G401 (cell line): ENCODE results near the gene PRR3. TPM values are rescaled to one million over a fixed set of nuclear protein-coding genes. Genes with fewer than 3 reads are reported as not detected.
A peak's percentile ranks its signal among the peaks of the same experiment; 100 is the strongest.
"Not testable (repeated sequence)": the region's sequence is repeated elsewhere in the genome, so short reads cannot be mapped to it uniquely, and the experiment has no call there.

ENCODE experiments used
- DNase-seq: peaks from one replicate; pipeline ENCODE4 v3.0.0-alpha.2; 2015; ENCODE audit warnings: low spot score
- in situ Hi-C: cut with HindIII; loops from 2 replicates; pipeline ENCODE4 v1.10.0; 2016; ENCODE audit warnings: low sequenced_read_pairs, mixed read lengths
- total RNA-seq: library from RNA; depleted of rRNA; stranded (reverse); fragments of >200 nt; shearing (Covaris generic); gene quantifications from 2 replicates; pipeline ENCODE4 v1.2.3, GENCODE V29; 2014; rRNA removed

The PRR3 gene, protein sequence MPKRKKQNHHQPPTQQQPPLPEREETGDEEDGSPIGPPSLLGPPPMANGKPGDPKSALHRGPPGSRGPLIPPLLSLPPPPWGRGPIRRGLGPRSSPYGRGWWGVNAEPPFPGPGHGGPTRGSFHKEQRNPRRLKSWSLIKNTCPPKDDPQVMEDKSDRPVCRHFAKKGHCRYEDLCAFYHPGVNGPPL
- total RNA-seq, result 3.4 and 5.9 TPM in 2 replicates

DNA sequence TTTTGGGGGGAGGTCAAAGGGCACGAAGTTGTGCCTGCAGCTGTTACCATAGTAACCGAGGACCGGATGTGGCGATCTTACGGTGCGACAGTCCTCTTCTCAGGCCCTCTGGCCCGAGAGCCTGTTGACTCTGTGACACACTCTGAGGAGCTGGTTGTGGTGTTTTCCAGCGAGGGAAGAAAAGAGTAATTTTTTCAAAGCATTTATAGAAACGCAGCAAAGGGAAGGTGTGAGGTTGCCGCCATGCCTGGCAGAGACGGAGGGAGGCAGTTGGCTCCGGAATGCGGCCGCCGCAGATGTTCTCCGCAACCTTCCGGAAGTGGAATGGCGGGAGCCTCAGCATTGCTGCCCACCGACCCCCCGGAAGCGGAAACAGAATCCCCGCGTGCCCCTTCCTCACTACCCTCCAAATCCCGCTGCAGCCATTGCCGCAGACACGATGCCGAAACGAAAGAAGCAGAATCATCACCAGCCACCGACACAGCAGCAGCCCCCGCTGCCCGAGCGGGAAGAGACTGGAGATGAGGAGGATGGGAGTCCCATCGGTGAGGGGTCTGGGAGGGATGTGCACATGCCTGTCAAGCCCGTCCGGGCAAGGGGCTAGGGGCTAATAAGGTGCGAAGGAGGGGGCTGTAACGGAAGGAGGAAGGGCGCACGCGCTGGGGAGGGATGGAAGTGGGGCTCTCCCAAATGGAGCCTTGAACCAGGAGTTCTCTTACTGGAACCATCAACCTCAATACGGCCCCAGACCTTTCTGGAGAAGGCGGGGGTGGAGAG is at the start of gene PRR3:
Gene PRR3, plus strand, starts transcription at position 390 of the 777 bp plus-strand sequence. Its CDS starts 50 bp downstream, at position 440.
- in situ Hi-C loops, result no loop called here
- peak; percentile 90 for DNase-seq

DNA sequence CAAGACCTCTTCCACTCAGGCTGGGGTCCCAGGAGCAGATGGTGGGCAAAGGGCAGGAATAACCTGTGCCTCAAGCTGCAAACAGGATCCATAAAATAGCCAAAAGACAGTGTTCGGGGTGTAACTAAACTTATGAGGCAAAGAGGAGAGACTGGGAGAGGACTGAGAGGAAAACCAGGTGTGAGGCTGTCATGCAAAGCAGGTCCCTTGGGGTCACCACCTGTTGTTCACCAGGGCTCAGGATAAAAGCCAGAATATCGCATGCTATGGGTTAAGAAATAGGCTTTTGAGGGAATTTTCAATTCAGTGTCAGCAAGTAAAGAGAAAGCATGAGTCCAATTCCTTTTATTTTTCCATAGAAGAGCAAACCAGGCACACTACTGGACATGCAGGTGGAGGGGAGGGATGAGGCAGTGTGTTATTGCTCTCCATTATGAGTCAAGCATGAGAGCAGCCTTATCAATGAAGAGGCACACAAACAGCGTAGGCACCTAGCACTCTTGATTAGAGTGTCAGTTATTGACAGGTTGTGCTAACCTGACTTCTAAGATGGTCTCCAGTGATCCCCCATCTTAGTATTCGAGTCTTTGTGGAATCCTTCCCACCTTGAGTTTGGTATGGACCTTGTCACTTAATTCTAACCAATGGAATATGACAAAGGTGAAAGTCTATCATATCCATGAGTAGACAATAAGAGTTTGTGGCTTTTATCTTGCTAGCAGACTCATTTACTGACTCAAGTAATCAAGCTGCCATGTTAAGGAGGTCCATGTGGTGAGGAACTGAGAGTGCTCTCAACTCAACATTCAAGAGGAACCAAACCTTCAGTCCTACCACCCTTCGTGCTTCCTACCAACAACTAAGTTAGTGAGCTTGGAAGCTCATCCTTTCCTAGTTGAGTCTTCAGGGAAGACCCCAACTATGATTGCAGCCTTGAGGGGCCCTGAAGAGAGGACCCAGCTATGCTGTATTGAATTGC is 49.0 kb upstream of the PRR3 start:
- in situ Hi-C loops, result no loop called here

DNA sequence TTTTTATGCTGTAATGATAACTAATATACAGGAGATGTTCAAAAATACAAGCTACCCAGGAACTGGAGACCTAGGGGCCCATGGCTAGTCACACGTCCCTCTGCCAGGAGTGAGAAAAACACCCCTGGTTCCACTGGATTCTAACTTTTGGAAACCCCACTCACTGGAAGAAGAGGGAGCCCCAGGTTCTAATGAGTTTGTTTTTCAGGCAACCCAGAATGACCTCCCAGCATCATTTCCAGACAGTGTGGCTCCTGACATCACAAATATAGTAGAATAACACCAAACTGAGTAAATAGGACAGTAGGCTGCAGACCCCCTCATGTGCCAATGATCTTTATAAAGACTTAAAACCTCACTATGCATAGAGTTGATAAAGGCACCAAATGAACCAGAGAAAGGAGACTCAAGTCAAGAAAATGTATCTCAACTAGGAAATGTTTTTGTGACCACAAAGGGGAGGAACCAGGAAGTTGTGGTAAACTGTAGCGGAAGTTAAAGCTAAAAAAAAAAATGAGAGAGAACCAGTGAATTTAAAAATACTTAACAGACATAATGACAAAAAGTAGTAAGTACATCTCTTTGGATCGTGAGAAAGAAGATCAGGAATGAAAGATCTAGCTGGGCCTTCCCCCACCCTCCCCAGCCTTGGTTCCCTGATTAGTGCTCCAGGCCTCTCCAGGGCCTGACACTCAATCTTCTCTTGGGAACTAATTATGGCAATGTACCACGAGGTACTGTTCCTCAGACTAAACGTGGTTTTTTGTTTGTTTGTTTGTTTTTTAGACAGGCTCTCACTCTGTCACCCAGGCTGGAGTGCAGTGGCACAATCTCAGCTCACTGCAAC is 48.0 kb upstream of the PRR3 start:
- no peak for DNase-seq
- in situ Hi-C loops, result no loop called here

More for the DNA sequence above, 49.0 kb upstream of the PRR3 start:
- DNase-seq, result no peak

DNA sequence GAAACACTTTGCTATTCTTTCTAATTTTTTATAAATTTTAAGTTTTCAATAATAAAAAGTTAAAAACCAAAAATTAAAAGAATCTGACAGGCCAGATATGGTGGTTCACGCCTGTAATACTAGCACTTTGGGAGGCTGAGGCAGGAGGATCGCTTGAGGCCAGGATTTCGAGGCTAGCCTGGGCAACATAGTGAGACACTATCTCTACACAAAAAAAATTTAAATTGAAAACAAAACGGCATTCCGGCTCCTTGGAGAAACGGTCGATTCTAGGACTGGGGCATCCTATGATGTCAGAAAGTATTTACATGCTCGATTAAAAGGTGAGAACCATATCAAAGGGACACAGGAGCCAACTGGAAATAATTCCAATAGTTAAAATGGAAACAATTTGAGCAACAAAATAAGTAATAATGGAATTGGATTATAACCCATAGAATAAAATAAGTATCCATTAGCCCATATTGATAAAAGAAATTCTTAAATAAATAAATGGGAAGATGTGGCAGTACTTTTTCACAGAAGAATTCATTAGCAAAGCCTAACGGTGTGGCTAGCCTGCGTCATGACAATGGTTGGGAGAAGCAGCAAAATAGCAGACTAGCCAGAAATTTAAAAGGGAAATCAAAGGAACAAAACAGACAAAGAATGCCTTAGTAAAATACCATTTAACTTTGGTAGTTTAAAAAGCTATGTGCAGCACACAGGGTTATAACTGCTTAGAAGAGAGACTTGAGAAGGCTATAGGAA is 46.5 kb upstream of the PRR3 start:
- in situ Hi-C loops, result no loop called here
- no peak for DNase-seq

DNA sequence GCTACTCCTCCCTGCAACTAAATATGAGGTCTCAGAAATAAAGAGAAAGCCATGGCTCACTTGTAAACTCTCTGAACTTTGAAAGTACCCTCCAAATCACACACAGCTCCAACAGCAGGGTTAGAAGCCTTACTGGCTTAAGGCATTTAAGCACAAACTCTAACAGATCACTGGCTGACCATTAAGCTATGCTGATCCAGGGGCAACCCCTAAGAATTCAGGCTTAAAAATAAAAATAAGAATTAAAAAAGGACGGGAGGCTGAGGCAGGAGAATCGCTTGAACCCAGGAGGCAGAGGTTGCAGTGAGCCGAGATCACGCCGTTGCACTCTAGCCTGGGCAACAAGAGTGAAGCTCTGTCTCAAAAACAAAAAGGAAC is 45.9 kb upstream of the PRR3 start:
- in situ Hi-C loops, result no loop called here
- no peak for DNase-seq

DNA sequence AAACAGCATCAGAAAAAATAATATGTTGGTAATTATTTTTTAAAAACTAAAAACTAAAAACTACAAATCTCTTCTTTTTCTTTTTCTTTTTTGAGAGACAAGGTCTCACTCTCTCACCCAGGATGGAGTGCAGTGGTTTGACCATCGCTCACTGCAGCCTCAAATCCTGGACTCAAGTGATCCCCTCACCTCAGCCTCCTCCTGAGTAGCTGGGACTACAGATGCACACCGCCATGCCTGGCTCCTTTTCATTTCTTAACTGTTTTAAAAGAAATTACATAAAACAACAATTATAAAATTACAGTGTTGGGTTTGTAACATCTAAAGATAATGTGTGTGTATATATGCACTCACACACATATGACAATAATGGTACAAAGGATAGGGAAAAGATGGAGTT is 43.6 kb upstream of the PRR3 start:
- no peak for DNase-seq
- in situ Hi-C loops, result no loop called here

DNA sequence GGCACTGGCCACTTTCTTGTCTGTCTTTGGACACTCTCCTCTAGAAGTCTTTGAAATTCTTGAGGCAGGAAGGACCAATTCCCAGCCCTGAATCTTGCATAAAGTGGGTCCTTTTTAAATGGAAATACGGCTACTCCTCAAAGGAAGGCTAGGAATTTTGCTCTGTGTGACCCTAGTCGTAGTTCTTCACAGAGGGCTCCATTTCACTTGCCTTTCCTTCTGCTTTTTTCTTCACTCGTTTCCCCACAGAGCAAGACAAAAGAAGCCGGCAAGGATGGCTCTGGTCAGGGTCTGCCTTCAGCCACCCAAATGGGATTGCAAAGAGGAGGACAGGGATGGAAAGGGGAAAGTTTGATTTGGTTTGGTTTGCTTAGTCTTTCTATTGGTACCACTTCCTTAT is 42.0 kb upstream of the PRR3 start:
- no peak for DNase-seq
- in situ Hi-C loops, result no loop called here

DNA sequence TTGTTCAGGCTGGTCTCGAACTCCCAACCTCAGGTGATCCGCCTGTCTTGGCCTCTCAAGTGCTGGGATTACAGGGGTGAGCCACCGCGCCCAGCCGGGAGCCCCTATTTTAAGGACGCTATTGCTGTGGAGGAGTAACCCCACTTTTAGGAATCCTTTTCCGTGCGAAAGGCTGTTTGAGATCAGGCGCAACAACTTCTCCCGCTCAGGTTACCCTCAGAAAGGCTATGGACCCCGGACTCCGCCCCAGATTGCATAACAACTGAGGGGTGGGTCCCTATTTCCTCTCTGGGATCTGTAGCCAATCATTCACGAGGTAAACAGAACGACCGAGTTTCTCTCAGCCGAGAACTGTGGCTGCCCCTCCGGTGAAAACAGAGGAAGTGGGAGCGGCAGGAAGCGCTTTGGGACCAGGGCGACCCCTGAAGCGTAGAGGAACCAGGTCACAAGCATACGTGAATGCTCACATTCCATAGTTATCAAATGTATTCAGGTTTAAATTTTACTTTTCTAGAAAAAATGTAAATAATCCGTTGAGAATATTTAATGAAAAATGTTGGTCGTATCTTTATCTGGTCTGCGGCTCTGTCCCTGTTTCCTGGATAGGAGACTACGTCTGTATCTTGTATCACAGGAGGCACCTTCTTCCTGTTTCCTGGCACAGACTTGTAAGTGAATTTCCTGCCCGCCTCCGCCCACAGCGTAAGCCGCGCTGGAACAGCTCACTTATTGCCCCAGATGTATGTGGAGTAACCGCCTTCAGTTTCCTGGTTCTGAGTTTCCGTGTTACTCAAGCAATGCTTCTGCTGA is 40.9 kb upstream of the PRR3 start:
- DNase-seq, result peak; percentile 23
- in situ Hi-C loops, result no loop called here

DNA sequence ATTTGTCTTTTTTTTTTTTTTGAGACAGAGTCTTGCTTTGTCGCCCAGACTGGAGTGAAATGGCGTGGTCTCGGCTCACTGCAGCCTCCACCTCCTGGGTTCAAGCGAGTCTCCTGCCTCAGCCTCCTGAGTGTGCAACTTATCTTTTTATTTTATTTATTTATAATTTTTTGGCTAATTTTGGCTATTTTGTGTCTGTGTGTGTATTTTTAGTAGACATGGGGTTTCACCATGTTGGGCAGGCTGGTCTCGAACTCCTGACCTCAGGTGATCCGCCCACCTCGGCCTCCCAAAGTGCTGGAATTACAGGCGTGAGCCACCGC is 40.4 kb upstream of the PRR3 start:
- in situ Hi-C loops, DNase-seq: not testable (repeated sequence)

DNA sequence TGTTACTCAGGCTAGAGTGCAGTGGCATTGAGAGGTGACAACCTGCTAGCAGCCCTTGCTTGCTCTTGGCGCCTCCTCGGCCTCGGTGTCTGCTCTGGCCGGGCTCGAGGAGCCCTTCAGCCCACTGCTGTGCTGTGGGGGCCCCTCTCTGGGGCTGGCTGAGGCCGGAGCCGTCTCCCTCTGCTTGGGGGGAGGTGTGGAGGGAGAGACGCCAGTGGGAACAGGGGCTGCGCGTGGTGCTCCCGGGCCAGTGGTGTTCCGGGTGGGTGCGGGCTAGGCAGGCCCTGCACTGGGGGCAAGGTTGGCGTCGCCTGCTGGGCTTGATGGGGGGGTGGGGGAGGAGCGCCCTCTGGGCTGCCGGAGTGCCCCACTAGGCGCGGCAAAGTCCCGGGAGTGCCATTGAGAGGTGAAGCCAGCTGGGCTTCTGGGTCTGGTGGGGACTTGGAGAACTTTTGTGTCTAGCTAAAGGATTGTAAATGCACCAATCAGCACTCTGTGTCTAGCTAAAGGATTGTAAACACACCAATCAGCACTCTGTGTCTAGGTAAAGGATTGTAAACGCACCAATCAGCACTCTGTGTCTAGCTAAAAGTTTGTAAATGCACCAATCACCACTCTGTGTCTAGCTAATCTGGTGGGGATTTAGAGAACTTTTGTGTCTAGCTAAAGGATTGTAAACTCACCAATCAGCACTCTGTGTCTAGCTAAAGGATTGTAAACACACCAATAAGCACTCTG is 39.2 kb upstream of the PRR3 start:
- in situ Hi-C loops, result not testable (repeated sequence)

DNA sequence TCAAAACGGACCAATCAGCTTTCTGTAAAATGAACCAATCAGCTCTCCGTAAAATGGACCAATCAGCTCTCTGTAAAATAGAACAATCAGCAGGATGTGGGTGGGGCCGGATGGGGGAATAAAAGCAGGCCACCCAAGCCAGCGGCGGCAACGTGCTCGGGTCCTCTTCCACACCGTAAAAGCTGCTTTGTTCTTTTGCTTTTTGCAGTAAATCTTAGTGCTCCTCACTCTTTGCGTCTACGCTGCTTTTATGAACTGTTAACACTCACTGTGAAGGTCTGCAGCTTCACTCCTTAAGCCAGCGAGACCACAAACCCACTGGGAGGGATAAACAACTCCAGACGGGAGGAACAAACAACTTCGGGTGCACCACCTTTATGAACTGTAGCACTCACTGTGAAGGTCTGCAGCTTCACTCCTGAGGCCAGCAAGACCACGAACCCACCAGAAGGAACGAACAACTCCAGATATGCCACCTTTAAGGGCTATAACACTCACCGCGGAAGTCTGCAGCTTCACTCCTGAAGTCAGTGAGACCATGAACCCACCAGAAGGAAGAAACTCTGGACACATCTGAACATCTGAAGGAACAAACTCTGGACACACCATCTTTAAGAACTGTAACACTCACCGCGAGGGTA is 38.5 kb upstream of the PRR3 start:
- in situ Hi-C loops, result not testable (repeated sequence)

More for the DNA sequence above, 39.2 kb upstream of the PRR3 start:
- not testable (repeated sequence) for DNase-seq

DNA sequence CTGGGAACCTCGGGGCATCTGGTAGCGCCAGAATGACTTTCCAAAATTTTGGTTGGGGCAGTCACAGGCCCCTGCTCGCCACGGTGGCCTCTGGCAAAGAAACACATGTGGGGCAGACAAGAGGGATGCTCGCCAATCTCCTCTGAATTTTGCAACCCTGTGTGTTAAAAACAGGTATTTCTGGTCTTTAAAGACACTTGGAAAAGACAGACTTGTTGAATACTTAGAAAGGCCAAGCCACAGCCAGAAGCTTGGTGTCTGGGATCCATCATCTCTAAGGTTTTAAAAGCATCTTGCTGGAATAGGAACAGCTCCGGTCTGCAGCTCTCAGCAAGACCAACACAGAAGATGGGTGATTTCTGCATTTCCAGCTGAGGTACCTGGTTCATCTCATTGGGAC is 36.6 kb upstream of the PRR3 start:
- in situ Hi-C loops, result no loop called here
- DNase-seq, result no peak

More for the DNA sequence above, 38.5 kb upstream of the PRR3 start:
- not testable (repeated sequence) for DNase-seq

DNA sequence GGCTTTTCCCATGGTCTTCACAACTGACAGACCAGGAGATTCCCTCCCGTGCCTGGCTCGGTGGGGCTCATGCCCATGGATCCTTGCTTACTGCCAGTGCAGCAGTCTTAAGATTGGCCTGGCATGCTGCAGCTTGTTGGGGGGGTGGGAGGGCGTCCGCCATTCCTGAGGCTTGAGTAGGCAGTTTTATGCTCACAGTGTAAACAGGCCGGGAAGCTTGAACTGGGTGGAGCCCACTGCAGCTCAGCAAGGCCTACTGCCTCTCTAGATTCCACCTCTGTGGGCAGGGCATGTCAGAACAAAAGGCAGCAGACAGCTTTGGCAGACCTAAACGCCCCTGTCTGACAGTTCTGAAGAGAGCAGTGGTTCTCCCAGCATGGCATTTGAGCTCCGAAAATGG is 36.0 kb upstream of the PRR3 start:
- in situ Hi-C loops, DNase-seq: not testable (repeated sequence)

DNA sequence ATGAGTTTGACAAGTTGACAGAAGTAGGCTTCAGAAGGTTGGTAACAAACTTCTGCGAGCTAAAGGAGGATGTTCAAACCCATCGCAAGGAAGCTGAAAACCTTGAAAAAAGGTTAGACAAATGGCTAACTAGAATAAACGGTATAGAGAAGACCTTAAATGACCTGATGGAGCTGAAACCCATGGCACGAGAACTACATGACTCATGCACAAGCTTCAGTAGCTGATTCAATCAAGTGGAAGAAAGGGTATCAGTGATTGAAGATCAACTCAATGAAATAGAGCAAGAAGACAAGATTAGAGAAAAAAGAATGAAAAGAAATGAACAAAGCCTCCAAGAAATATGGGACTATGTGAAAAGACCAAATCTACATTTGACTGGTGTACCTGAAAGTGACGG is 35.1 kb upstream of the PRR3 start:
- in situ Hi-C loops, DNase-seq: not testable (repeated sequence)

DNA sequence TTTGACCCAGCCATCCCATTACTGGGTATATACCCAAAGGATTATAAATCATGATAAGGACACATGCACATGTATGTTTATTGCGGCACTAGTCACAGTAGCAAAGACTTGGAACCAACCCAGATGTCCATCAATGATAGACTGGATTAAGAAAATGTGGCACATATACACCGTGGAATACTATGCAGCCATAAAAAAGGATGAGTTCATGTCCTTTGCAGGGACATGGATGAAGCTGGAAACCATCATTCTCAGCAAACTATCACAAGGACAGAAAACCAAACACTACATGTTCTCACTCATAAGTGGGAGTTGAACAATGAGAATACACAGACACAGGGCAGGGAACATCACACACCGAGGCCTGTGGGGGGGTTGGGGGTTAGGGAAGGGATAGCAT is 30.7 kb upstream of the PRR3 start:
- DNase-seq, in situ Hi-C loops: not testable (repeated sequence)

DNA sequence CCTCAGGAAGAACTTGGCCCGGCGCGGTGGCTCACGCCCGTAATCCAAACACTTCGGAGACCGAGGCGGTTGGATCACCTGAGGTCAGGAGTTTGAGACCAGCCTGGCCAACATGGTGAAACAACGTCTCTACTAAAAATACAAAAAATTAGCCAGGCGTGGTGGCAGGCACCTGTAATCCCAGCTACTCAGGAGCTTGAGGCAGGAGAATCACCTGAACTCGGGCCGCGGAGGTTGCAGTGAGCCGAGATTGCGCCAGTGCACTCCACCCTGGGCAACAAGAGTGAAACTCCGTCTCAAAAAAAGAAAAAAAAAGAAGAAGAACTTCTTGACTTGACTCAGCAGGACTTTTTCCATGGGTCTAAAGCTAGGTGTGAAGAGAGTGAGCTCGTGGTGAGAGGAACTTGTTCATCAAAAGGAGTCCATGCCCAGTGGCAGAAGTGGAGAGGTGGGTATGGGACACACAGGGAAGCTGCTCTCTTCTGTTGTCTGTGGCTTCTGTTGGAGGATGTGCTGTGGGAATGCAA is 27.7 kb upstream of the PRR3 start:
- in situ Hi-C loops, DNase-seq: not testable (repeated sequence)
